ENCODE results near the gene AQP3. TPM values are rescaled to one million over a fixed set of nuclear protein-coding genes. Genes with fewer than 3 reads are reported as not detected.

AQP3 gene
- total RNA-seq, 3 donors from 2014 or later, result 19.0 to 47.9 (median 45.1) TPM

- Histone ChIP-seq H3K27ac (no peak overlapping the region), H3K4me3 (no peak overlapping the region), H3K9me3 (no peaks in the 10 kb centered on the region), H3K4me1 (no peaks in the 10 kb centered on the region), H3K36me3 (peaks cover 16% of the 10 kb centered on the region), H3K27me3 (no peaks in the 10 kb centered on the region)
- intact Hi-C loops (cut with DNase I; ENCODE audit: low total_unique reads), result no loop called here
- TF ChIP-seq POLR2A (IDR thresholded peaks at IDR 0.05), result no peak
- no peak for DNase-seq (ENCODE audit: low spot score in 2 of 2)
Observed at GRCh38 chr9:33464045-33464636, 16.7 kb upstream of the AQP3 start.

GRCh38 chr9:33463151-33463550 is 15.8 kb upstream of the AQP3 start:
- H3K36me3 ChIP-seq, result peaks cover 16% of the 10 kb centered on the region
- H3K4me3 ChIP-seq, result no peak overlapping the region
- DNase-seq (ENCODE audit: low spot score in 2 of 2), result no peak
- no peaks in the 10 kb centered on the region for H3K4me1 ChIP-seq
- no peaks in the 10 kb centered on the region for H3K9me3 ChIP-seq
- H3K27me3 ChIP-seq, result no peaks in the 10 kb centered on the region
- intact Hi-C loops (cut with DNase I; ENCODE audit: low total_unique reads), result no loop called here
- H3K27ac ChIP-seq, result no peak overlapping the region
- TF ChIP-seq CTCF (IDR thresholded peaks at IDR 0.05) (no peak), POLR2AphosphoS5 (IDR thresholded peaks at IDR 0.05) (no peak), POLR2A (IDR thresholded peaks at IDR 0.05) (no peak)

GRCh38 chr9:33461492-33461891 is 14.1 kb upstream of the AQP3 start:
- no peaks in the 10 kb centered on the region for H3K27me3 ChIP-seq
- H3K27ac ChIP-seq, result no peak overlapping the region
- no peak overlapping the region for H3K4me3 ChIP-seq
- H3K9me3 ChIP-seq, result no peaks in the 10 kb centered on the region
- no peaks in the 10 kb centered on the region for H3K4me1 ChIP-seq
- intact Hi-C loops (cut with DNase I; ENCODE audit: low total_unique reads), result no loop called here
- H3K36me3 ChIP-seq, result peaks cover 16% of the 10 kb centered on the region
- TF ChIP-seq CTCF (IDR thresholded peaks at IDR 0.05), result no peak
- TF ChIP-seq POLR2AphosphoS5 (IDR thresholded peaks at IDR 0.05), result no peak
- TF ChIP-seq POLR2A (IDR thresholded peaks at IDR 0.05), result no peak
- no peak for DNase-seq (ENCODE audit: low spot score in 2 of 2)

- intact Hi-C loops (cut with DNase I; ENCODE audit: low total_unique reads), result no loop called here
- Histone ChIP-seq H3K9me3 (no peaks in the 10 kb centered on the region), H3K36me3 (peaks cover 16% of the 10 kb centered on the region), H3K27ac (no peak overlapping the region), H3K4me3 (no peak overlapping the region), H3K27me3 (no peaks in the 10 kb centered on the region), H3K4me1 (no peaks in the 10 kb centered on the region)
- no peak for DNase-seq (ENCODE audit: low spot score in 2 of 2)
- no peak for TF ChIP-seq POLR2A (IDR thresholded peaks at IDR 0.05)
- TF ChIP-seq CTCF (IDR thresholded peaks at IDR 0.05), result no peak
- no peak for TF ChIP-seq POLR2AphosphoS5 (IDR thresholded peaks at IDR 0.05)
Observed at GRCh38 chr9:33460854-33461253, 13.5 kb upstream of the AQP3 start.

GRCh38 chr9:33459115-33459514 is 11.7 kb upstream of the AQP3 start:
- intact Hi-C loops (cut with DNase I; ENCODE audit: low total_unique reads), result no loop called here
- Histone ChIP-seq H3K4me3 (no peak overlapping the region), H3K27ac (no peak overlapping the region), H3K9me3 (no peaks in the 10 kb centered on the region), H3K4me1 (no peaks in the 10 kb centered on the region), H3K27me3 (no peaks in the 10 kb centered on the region), H3K36me3 (peaks cover 16% of the 10 kb centered on the region)
- no peak for TF ChIP-seq POLR2A (IDR thresholded peaks at IDR 0.05)
- TF ChIP-seq POLR2AphosphoS5 (IDR thresholded peaks at IDR 0.05), result no peak
- no peak for TF ChIP-seq CTCF (IDR thresholded peaks at IDR 0.05)
- DNase-seq (ENCODE audit: low spot score in 2 of 2), result no peak

- Histone ChIP-seq H3K27ac (no peak overlapping the region), H3K27me3 (no peaks in the 10 kb centered on the region), H3K36me3 (peaks cover 10% of the 10 kb centered on the region), H3K4me3 (no peak overlapping the region), H3K4me1 (no peaks in the 10 kb centered on the region), H3K9me3 (no peaks in the 10 kb centered on the region)
- TF ChIP-seq CTCF (IDR thresholded peaks at IDR 0.05) (no peak), POLR2AphosphoS5 (IDR thresholded peaks at IDR 0.05) (no peak)
- DNase-seq (ENCODE audit: low spot score in 2 of 2), result no peak
- intact Hi-C loops (cut with DNase I; ENCODE audit: low total_unique reads), result no loop called here
Observed at GRCh38 chr9:33458444-33458843, 11.1 kb upstream of the AQP3 start.
